KOPT-K1 (cell line): ENCODE results near the gene CACNA1A.
A peak's percentile ranks its signal among the peaks of the same experiment; 100 is the strongest.
"Not testable (repeated sequence)": the region's sequence is repeated elsewhere in the genome, so short reads cannot be mapped to it uniquely, and the experiment has no call there.

Source experiments
- H3K27ac ChIP-seq: fragments of 200-600 bp; sonication (generic); 2 replicates; pipeline ENCODE4 v1.5.1; 2016; ENCODE audit warnings: antibody characterized with exemption, mild to moderate bottlenecking, low read depth, low read length; ENCODE audit not compliant: poor library complexity, severe bottlenecking
- H3K36me3 ChIP-seq: fragments of 200-600 bp; sonication (generic); 2 replicates; pipeline ENCODE4 v1.5.1; 2017; ENCODE audit warnings: antibody characterized with exemption, mild to moderate bottlenecking, low read length, moderate library complexity; ENCODE audit not compliant: insufficient read depth
- H3K9me3 ChIP-seq: fragments of 200-600 bp; sonication (generic); 2 replicates; pipeline ENCODE4 v1.5.1; 2017; ENCODE audit warnings: antibody characterized with exemption, low read length, mild to moderate bottlenecking; ENCODE audit not compliant: insufficient read depth, poor library complexity, severe bottlenecking

CACNA1A gene

DNA sequence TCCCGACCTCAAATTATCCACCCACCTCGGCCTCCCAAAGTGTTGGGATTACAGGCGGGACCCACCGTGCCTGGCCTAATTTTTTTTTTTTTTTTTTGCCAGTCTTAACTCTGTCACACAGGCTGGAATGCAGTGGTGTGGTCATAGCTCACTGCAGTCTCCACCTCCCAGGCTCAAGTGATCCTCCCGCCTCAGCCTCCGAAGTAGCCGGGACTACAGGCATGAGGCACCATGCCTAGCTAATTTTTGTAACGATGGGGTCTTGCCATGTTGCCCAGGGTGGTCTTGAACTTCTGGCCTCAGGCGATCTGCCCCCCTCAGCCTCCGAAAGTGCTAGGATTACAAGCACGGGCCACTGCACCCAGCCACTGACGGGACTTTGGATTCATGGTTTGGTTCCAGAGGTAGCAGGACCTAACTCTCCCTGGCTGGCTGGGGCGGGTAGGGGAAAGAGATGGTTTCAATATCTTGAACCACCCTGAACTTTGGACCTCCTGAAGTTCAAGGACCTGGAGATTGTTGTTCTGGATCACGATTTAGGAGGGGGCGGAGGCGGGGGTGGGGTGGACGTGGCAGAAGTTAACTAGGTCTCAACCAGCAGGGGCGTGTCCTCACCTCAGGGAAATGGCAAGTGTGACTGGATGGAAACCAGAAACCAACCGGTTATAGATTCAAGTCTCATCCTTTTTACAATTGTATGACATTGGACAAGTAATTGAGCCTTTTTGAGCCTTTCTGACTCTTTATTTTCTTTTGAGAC lies 315.3 kb downstream of the CACNA1A start:
- H3K9me3 ChIP-seq, result no peaks in the 10 kb centered on the region
- no peak overlapping the region for H3K27ac ChIP-seq
- H3K36me3 ChIP-seq, result no peaks in the 10 kb centered on the region

GRCh38 chr19:13189600-13189999 lies 316.7 kb downstream of the CACNA1A start:
- no peak overlapping the region for H3K27ac ChIP-seq
- H3K9me3 ChIP-seq, result no peaks in the 10 kb centered on the region
- no peaks in the 10 kb centered on the region for H3K36me3 ChIP-seq

DNA sequence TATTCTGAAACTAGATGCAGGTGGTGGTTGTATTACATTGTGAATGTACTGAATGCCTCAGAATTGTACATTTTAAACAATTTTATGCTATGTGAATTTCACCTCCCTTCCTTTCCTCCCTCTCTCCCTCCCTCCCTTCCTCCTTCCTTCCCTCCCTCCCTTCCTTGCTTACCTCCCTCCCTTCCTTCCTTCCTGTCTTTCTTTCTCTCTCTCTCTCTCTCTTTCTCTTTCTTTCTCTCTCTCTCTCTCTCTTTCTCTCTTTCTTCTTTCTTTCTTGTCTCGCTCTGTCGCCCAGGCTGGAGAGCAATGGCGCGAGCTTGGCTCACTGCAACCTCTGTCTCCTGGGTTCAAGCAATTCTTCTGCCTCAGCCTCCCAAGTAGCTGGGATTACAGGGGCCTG lies 318.9 kb downstream of the CACNA1A start:
- Histone ChIP-seq H3K9me3 (no peaks in the 10 kb centered on the region), H3K27ac (no peak overlapping the region), H3K36me3 (no peaks in the 10 kb centered on the region)

GRCh38 chr19:13186688-13187087 lies 319.6 kb downstream of the CACNA1A start:
- H3K9me3 ChIP-seq, H3K27ac ChIP-seq, H3K36me3 ChIP-seq: not testable (repeated sequence)

DNA sequence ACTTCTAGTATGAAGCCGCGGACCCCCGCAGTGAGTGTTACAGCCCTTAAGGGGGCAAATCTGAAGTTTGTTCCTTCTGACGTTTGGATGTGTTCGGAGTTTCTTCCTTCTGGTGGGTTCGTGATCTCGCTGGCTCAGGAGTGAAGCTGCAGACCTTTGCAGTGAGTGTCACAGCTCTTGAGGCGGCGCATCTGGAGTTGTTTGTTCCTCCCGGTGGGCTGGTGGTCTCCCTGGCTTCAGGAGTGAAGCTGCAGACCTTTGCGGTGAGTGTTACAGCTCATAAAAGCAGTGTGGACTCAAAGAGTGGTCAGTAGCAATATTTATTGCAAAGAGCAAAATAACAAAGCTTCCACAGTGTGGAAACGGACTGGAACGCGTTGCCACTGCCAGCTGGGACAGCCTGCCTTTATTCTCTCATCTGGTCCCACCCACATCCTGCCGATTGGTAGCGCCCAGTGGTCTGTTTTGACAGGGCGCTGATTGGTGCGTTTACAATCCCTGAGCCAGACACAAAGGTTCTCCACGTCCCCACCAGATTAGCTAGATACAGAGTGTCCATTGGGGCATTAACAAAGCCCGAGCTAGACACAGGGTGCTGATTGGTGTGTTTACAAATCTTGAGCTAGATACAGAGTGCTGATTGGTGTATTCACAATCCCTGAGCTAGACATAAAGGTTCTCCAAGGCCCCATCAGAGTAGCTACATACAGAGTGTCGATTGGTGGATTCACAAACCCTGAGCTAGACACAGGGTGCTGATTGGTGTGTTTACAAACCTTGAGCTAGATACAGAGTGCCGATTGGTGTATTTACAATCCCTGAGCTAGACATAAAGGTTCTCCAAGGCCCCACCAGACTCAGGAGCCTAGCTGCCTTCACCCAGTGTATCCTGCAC lies 320.3 kb downstream of the CACNA1A start:
- H3K9me3 ChIP-seq, H3K36me3 ChIP-seq, H3K27ac ChIP-seq: not testable (repeated sequence)

DNA sequence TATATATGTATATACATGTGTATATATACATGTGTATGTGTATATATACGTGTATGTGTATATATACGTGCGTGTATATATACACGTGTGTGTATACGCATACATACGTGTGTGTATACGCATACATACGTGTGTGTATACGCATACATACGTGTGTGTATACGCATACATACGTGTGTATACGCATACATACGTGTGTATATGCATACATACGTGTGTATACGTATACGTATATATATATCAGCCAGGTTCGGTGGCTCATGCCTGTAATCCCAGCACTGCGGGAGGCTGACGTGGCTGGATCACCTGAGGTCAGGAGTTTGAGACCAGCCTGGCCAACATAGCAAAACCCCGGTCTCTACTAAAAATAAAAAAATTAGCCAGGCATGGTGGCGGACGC lies 321.4 kb downstream of the CACNA1A start:
- H3K9me3 ChIP-seq, H3K27ac ChIP-seq, H3K36me3 ChIP-seq: not testable (repeated sequence)

- H3K9me3 ChIP-seq, result no peaks in the 10 kb centered on the region
- H3K36me3 ChIP-seq, result no peaks in the 10 kb centered on the region
- peak overlapping the region; percentile 55 for H3K27ac ChIP-seq
These were observed 324.4 kb downstream of the CACNA1A start for GRCh38 chr19:13181747-13182388.

DNA sequence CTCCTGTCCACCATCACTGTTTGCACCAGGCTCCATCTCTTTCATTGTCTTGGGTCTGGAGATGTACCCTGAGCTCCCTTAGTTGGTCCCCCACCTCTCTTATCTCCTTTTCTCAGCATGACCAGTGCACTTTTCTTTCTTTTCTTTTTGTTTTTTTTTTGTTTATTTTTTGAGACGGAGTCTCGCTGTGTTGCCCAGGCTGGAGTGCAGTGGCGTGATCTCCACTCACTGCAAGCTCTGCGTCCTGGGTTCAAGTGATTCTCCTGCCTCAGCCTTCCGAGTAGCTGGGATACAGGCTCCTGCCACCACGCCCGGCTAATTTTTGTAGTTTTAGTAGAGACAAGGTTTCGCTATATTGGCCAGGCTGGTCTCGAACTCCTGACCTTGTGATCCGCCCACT lies 328.0 kb downstream of the CACNA1A start:
- H3K9me3 ChIP-seq, H3K27ac ChIP-seq: not testable (repeated sequence)

GRCh38 chr19:13177584-13177983 lies 328.7 kb downstream of the CACNA1A start:
- H3K36me3 ChIP-seq, H3K9me3 ChIP-seq, H3K27ac ChIP-seq: not testable (repeated sequence)

More for the DNA sequence above, 328.0 kb downstream of the CACNA1A start:
- H3K36me3 ChIP-seq, result not testable (repeated sequence)

GRCh38 chr19:13176345-13176744 lies 329.9 kb downstream of the CACNA1A start:
- no peaks in the 10 kb centered on the region for H3K9me3 ChIP-seq
- no peaks in the 10 kb centered on the region for H3K36me3 ChIP-seq
- H3K27ac ChIP-seq, result no peak overlapping the region

GRCh38 chr19:13173139-13173737 lies 333.0 kb downstream of the CACNA1A start:
- no peak overlapping the region for H3K27ac ChIP-seq
- H3K36me3 ChIP-seq, result no peaks in the 10 kb centered on the region
- no peaks in the 10 kb centered on the region for H3K9me3 ChIP-seq

DNA sequence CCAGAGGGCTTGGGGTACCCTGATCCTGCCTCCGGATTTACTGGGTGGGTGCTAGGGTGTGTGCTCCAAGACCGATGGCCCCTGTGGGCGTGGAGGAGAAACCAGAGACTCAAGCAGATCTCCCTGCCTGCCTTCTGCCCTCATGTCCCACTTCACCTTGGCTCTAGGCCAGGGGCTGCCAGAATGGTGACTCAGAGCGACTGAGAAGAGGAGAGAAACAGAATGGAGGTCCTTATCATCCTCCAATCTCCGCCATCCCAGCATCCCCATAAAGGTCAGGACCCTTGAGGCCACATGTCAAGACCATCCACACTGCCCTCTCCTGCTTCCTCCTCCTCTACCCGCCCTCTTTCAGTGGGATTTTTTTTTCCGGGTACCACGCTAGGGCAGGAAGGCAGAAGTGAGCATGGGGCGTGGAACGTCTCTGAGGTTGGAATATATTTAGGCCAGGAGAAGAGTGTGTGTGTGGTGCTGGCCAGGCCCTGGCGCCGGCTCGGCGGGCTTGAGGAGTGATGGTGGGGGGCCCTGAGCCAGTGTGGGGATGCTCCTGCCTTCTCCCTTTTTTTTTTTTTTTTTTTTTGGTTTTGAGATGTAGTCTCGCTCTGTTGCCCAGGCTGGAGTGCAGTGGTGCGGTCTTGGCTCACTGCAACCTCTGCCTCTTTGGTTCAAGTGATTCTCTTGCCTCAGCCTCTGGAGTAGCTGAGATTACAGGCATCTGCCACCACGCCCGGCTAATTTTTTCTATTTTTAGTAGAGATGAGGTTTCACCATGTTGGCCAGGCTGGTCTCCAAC lies 333.7 kb downstream of the CACNA1A start:
- Histone ChIP-seq H3K36me3 (no peaks in the 10 kb centered on the region), H3K27ac (peak overlapping the region; percentile 74), H3K9me3 (no peaks in the 10 kb centered on the region)

DNA sequence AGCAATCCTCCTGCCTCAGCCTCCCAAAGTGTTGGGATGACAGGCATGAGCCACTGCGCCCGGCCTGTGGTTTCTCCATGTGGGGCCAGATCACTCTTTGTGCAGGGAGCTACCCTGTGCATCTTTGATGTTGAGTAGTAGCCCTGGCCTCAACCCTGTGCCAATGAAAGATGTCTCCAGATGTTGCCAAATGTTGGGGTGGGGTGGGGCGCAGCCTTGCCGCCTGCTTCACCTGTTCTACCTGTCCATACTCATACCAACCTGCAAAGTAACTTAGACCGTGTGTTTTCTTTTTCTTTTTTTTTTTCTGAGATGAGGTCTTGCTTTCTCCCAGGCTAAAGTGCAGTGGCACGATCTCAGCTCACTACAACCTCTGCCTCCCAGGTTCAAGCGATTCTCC lies 335.1 kb downstream of the CACNA1A start:
- Histone ChIP-seq H3K9me3 (no peaks in the 10 kb centered on the region), H3K36me3 (no peaks in the 10 kb centered on the region), H3K27ac (no peak overlapping the region)

DNA sequence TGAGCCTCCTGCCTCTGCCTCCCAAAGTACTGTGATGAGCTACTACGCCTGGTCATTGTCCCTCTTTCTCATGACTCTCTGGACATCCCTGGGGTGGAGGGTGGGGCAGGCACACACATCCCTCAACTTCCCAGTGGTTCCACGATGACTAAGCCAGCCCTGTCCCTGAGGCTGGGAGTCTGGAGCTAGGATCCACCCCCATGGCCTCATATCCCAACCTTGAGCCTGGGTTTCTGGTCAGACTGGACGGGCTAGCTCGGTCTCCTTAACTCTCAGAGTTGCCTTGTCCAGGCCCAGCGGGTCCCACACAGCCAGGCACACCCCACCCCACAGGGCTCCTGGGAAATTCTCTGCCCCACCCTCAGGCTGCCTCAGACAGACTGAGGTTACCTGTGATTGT lies 336.5 kb downstream of the CACNA1A start:
- no peaks in the 10 kb centered on the region for H3K36me3 ChIP-seq
- peak overlapping the region; percentile 91 for H3K27ac ChIP-seq
- H3K9me3 ChIP-seq, result no peaks in the 10 kb centered on the region
